T-helper 17 cell (primary cell): ENCODE results near the gene ATP6V1G1. TPM values are rescaled to one million over a fixed set of nuclear protein-coding genes. Genes with fewer than 3 reads are reported as not detected.
A peak's percentile ranks its signal among the peaks of the same experiment; 100 is the strongest.
"Not testable (repeated sequence)": the region's sequence is repeated elsewhere in the genome, so short reads cannot be mapped to it uniquely, and the experiment has no call there.

Experiments used
- ATAC-seq: fragments of 150-1000 bp; cut with Tn5 transposase; 2 replicates; pipeline ENCODE4 v1.10.0; 2021; ENCODE audit warnings: mild to moderate bottlenecking, moderate library complexity
- DNase-seq, 3 donors: peaks; one replicate each; pipeline versions ENCODE4 v3.0.0 to v3.0.0-alpha.2; 2020 to 2021
- H3K9me3 ChIP-seq: one replicate; pipeline ENCODE4 v1.7.0; 2013; ENCODE audit warnings: low read length, mild to moderate bottlenecking; ENCODE audit not compliant: control insufficient read depth, poor library complexity, severe bottlenecking
- H3K27ac Mint-ChIP-seq: one replicate; pipeline ENCODE4 v1.8.0; 2022; ENCODE audit warnings: mild to moderate bottlenecking, moderate library complexity, mixed read lengths
- H3K27me3 Mint-ChIP-seq: one replicate; pipeline ENCODE4 v1.8.0; 2022; ENCODE audit warnings: mixed read lengths
- H3K36me3 Mint-ChIP-seq: one replicate; pipeline ENCODE4 v1.8.0; 2022; ENCODE audit warnings: low read depth, mixed read lengths
- H3K4me1 Mint-ChIP-seq: one replicate; pipeline ENCODE4 v1.8.0; 2022; ENCODE audit warnings: mild to moderate bottlenecking, mixed read lengths
- H3K4me3 Mint-ChIP-seq: one replicate; pipeline ENCODE4 v1.8.0; 2022; ENCODE audit warnings: mild to moderate bottlenecking, moderate library complexity, mixed read lengths
- total RNA-seq, 4 donors: library from RNA in 2 of 4; stranded (reverse) in 2 of 4; gene quantifications; one replicate each; pipeline ENCODE4 v1.2.3 and lab custom pipeline; 2022 to 2026

Gene ATP6V1G1
- total RNA-seq, 2 donors from 2014 or later: 101 to 102 TPM

GRCh38 chr9:114588651-114589526, 1.3 kb downstream of the ATP6V1G1 start:
- H3K4me3 Mint-ChIP-seq: peak overlapping the region; percentile 99
- peak overlapping the region; percentile 100 for H3K27ac Mint-ChIP-seq
- H3K9me3 ChIP-seq: no peaks in the 10 kb centered on the region
- H3K4me1 Mint-ChIP-seq: peaks cover 50% of the 10 kb centered on the region
- peaks cover 9% of the 10 kb centered on the region for H3K36me3 Mint-ChIP-seq
- DNase-seq (no peak), ATAC-seq (no peak)
- H3K27me3 Mint-ChIP-seq: no peaks in the 10 kb centered on the region

GRCh38 chr9:114590328-114590727, 2.8 kb downstream of the ATP6V1G1 start:
- H3K27ac Mint-ChIP-seq: no peak overlapping the region

GRCh38 chr9:114591291-114591787, 3.8 kb downstream of the ATP6V1G1 start:
- peaks cover 64% of the 10 kb centered on the region for H3K4me1 Mint-ChIP-seq

More at GRCh38 chr9:114590328-114590727, 2.8 kb downstream of the ATP6V1G1 start:
- no peak overlapping the region for H3K4me3 Mint-ChIP-seq
- peaks cover 57% of the 10 kb centered on the region for H3K4me1 Mint-ChIP-seq
- H3K27me3 Mint-ChIP-seq: no peaks in the 10 kb centered on the region
- H3K9me3 ChIP-seq: no peaks in the 10 kb centered on the region
- ATAC-seq (no peak), DNase-seq (no peak)
- H3K36me3 Mint-ChIP-seq: peaks cover 9% of the 10 kb centered on the region

GRCh38 chr9:114591849-114592248, 4.3 kb downstream of the ATP6V1G1 start:
- Mint-ChIP-seq H3K4me3 (peak overlapping the region; percentile 90), H3K4me1 (peaks cover 66% of the 10 kb centered on the region), H3K36me3 (peaks cover 12% of the 10 kb centered on the region), H3K27me3 (no peaks in the 10 kb centered on the region), H3K27ac (peak overlapping the region; percentile 96)
- no peaks in the 10 kb centered on the region for H3K9me3 ChIP-seq
- DNase-seq (no peak), ATAC-seq (no peak)

More at GRCh38 chr9:114591291-114591787, 3.8 kb downstream of the ATP6V1G1 start:
- H3K9me3 ChIP-seq: no peaks in the 10 kb centered on the region
- H3K27ac Mint-ChIP-seq: peak overlapping the region; percentile 96
- H3K27me3 Mint-ChIP-seq: no peaks in the 10 kb centered on the region
- no peak for ATAC-seq
- peaks cover 12% of the 10 kb centered on the region for H3K36me3 Mint-ChIP-seq
- DNase-seq: no peak
- H3K4me3 Mint-ChIP-seq: peak overlapping the region; percentile 90

GRCh38 chr9:114592356-114592755, 4.8 kb downstream of the ATP6V1G1 start:
- Mint-ChIP-seq H3K27ac (peak overlapping the region; percentile 96), H3K4me3 (peak overlapping the region; percentile 90), H3K27me3 (no peaks in the 10 kb centered on the region), H3K4me1 (peaks cover 61% of the 10 kb centered on the region), H3K36me3 (peaks cover 12% of the 10 kb centered on the region)
- no peaks in the 10 kb centered on the region for H3K9me3 ChIP-seq
- DNase-seq (peak in 2 of 3 donors; percentile 32 to 37), ATAC-seq (peak; percentile 67)

- Mint-ChIP-seq H3K27ac (peak overlapping the region; percentile 86), H3K27me3 (no peaks in the 10 kb centered on the region), H3K4me1 (peaks cover 49% of the 10 kb centered on the region), H3K4me3 (no peak overlapping the region), H3K36me3 (peaks cover 4% of the 10 kb centered on the region)
- H3K9me3 ChIP-seq: no peaks in the 10 kb centered on the region
- ATAC-seq (no peak), DNase-seq (no peak)
These were observed 6.6 kb downstream of the ATP6V1G1 start for GRCh38 chr9:114594136-114594535.

- H3K36me3 Mint-ChIP-seq, H3K4me1 Mint-ChIP-seq, H3K27me3 Mint-ChIP-seq: not testable (repeated sequence)
These were observed 13.1 kb downstream of the ATP6V1G1 start for GRCh38 chr9:114600502-114601248.

GRCh38 chr9:114601787-114602186, 14.2 kb downstream of the ATP6V1G1 start:
- not testable (repeated sequence) for H3K4me3 Mint-ChIP-seq, DNase-seq, H3K9me3 ChIP-seq, H3K4me1 Mint-ChIP-seq, ATAC-seq, H3K36me3 Mint-ChIP-seq, H3K27ac Mint-ChIP-seq, H3K27me3 Mint-ChIP-seq

More at GRCh38 chr9:114600502-114601248, 13.1 kb downstream of the ATP6V1G1 start:
- Mint-ChIP-seq H3K4me3 (peak overlapping the region; percentile 15), H3K27ac (peak overlapping the region; percentile 14)
- DNase-seq, ATAC-seq, H3K9me3 ChIP-seq: not testable (repeated sequence)

- ATAC-seq (no peak), DNase-seq (no peak)
- Mint-ChIP-seq H3K27ac (no peak overlapping the region), H3K36me3 (no peaks in the 10 kb centered on the region), H3K4me3 (no peak overlapping the region), H3K4me1 (no peaks in the 10 kb centered on the region), H3K27me3 (no peaks in the 10 kb centered on the region)
- no peaks in the 10 kb centered on the region for H3K9me3 ChIP-seq
These were observed 15.1 kb downstream of the ATP6V1G1 start for GRCh38 chr9:114602620-114603019.

- no peak overlapping the region for H3K27ac Mint-ChIP-seq
These were observed 15.7 kb downstream of the ATP6V1G1 start for GRCh38 chr9:114603248-114603647.

GRCh38 chr9:114604989-114605388, 17.4 kb downstream of the ATP6V1G1 start:
- H3K27me3 Mint-ChIP-seq: no peaks in the 10 kb centered on the region
- H3K27ac Mint-ChIP-seq: no peak overlapping the region
- DNase-seq (no peak), ATAC-seq (no peak)
- peaks cover 5% of the 10 kb centered on the region for H3K4me1 Mint-ChIP-seq
- H3K9me3 ChIP-seq: no peaks in the 10 kb centered on the region
- peaks cover 2% of the 10 kb centered on the region for H3K36me3 Mint-ChIP-seq
- H3K4me3 Mint-ChIP-seq: no peak overlapping the region

More at GRCh38 chr9:114603248-114603647, 15.7 kb downstream of the ATP6V1G1 start:
- H3K9me3 ChIP-seq: no peaks in the 10 kb centered on the region
- Mint-ChIP-seq H3K27me3 (no peaks in the 10 kb centered on the region), H3K4me1 (no peaks in the 10 kb centered on the region), H3K4me3 (no peak overlapping the region), H3K36me3 (no peaks in the 10 kb centered on the region)
- no peak for ATAC-seq
- DNase-seq: no peak

- H3K4me1 Mint-ChIP-seq: peaks cover 10% of the 10 kb centered on the region
- H3K27me3 Mint-ChIP-seq: no peaks in the 10 kb centered on the region
- no peaks in the 10 kb centered on the region for H3K9me3 ChIP-seq
- ATAC-seq (no peak), DNase-seq (no peak)
- peaks cover 2% of the 10 kb centered on the region for H3K36me3 Mint-ChIP-seq
- peak overlapping the region; percentile 24 for H3K27ac Mint-ChIP-seq
- H3K4me3 Mint-ChIP-seq: no peak overlapping the region
These were observed 18.5 kb downstream of the ATP6V1G1 start for GRCh38 chr9:114606068-114606467.

- DNase-seq (no peak), ATAC-seq (no peak)
- H3K4me3 Mint-ChIP-seq: no peak overlapping the region
- H3K27ac Mint-ChIP-seq: no peak overlapping the region
- no peaks in the 10 kb centered on the region for H3K9me3 ChIP-seq
- H3K36me3 Mint-ChIP-seq: peaks cover 2% of the 10 kb centered on the region
- no peaks in the 10 kb centered on the region for H3K27me3 Mint-ChIP-seq
- H3K4me1 Mint-ChIP-seq: peaks cover 10% of the 10 kb centered on the region
These were observed 19.1 kb downstream of the ATP6V1G1 start for GRCh38 chr9:114606597-114607207.
